KMS-11 (cell line): Measurements from ENCODE around the gene HSPH1.

ENCODE experiments used
- H2AFZ ChIP-seq: fragments of 200-600 bp; sonication (generic); 2 replicates; pipeline ENCODE4 v1.6.1; 2016; ENCODE audit warnings: antibody characterized with exemption, mixed run types, low read depth
- H3K27ac ChIP-seq: fragments of 200-600 bp; sonication (generic); 2 replicates; pipeline ENCODE4 v1.6.1; 2016; ENCODE audit warnings: mild to moderate bottlenecking, mixed run types
- H3K27me3 ChIP-seq: fragments of 200-600 bp; sonication (generic); 2 replicates; pipeline ENCODE4 v1.6.1; 2017; ENCODE audit warnings: mild to moderate bottlenecking, low read depth, mixed run types, moderate library complexity; ENCODE audit not compliant: insufficient read depth
- H3K36me3 ChIP-seq: fragments of 200-600 bp; sonication (generic); 2 replicates; pipeline ENCODE4 v1.6.1; 2017; ENCODE audit warnings: mild to moderate bottlenecking, mixed run types; ENCODE audit not compliant: insufficient read depth
- H3K4me1 ChIP-seq: fragments of 200-600 bp; sonication (generic); 2 replicates; pipeline ENCODE4 v1.6.1; 2016; ENCODE audit warnings: mild to moderate bottlenecking, low read depth, mixed run types; ENCODE audit not compliant: poor library complexity, severe bottlenecking
- H3K4me2 ChIP-seq: fragments of 200-600 bp; sonication (generic); 2 replicates; pipeline ENCODE4 v1.7.0; 2016; ENCODE audit warnings: mild to moderate bottlenecking, mixed run types
- H3K4me3 ChIP-seq: fragments of 200-600 bp; sonication (generic); IDR thresholded peaks from 2 replicates; pipeline ENCODE4 v1.6.1; 2017; ENCODE audit warnings: low read depth, low read length, mixed read lengths; ENCODE audit not compliant: insufficient read depth
- H3K79me2 ChIP-seq: fragments of 200-600 bp; sonication (generic); 2 replicates; pipeline ENCODE4 v1.6.1; 2016; ENCODE audit warnings: low read depth, mixed run types; ENCODE audit not compliant: insufficient read depth
- H3K9ac ChIP-seq: fragments of 200-600 bp; sonication (generic); 2 replicates; pipeline ENCODE4 v1.6.1; 2016; ENCODE audit warnings: mild to moderate bottlenecking, mixed run types
- H4K20me1 ChIP-seq: fragments of 200-600 bp; sonication (generic); 2 replicates; pipeline ENCODE4 v1.6.1; 2016; ENCODE audit warnings: mild to moderate bottlenecking, mixed run types; ENCODE audit not compliant: insufficient read depth
- CTCF ChIP-seq: fragments of 200-600 bp; sonication (generic); conservative IDR thresholded peaks from 2 replicates; pipeline ENCODE4 v1.6.1; 2017; ENCODE audit warnings: low read depth, mild to moderate bottlenecking, antibody characterized with exemption, low read length, moderate library complexity, mixed read lengths

HSPH1 gene

GRCh38 chr13:31199849-31200636, 38.3 kb upstream of the HSPH1 start, which contains the start of gene B3GLCT:
Gene B3GLCT, plus strand, starts transcription at chr13:31199975. Its CDS starts 110 bp downstream, at chr13:31200085.
- Histone ChIP-seq H3K4me3 (no peak within 1 kb of the TSS), H3K4me1 (peaks cover 6% of the 10 kb centered on the region), H2AFZ (peak within 1 kb of the TSS; percentile 67), H3K36me3 (no peaks in the 10 kb centered on the region), H4K20me1 (no peaks in the 10 kb centered on the region), H3K27ac (peak within 1 kb of the TSS; percentile 67), H3K79me2 (no peaks in the 10 kb centered on the region), H3K27me3 (no peaks in the 10 kb centered on the region), H3K4me2 (peak within 1 kb of the TSS; percentile 71), H3K9ac (peak within 1 kb of the TSS; percentile 60; the same call in 1 of the 2 replicates)
- 0 out of 2 replicates have a peak, but pooled peaks have one; percentile 26 for TF ChIP-seq CTCF

- Histone ChIP-seq H3K9ac (no peak overlapping the region), H3K79me2 (no peaks in the 10 kb centered on the region), H3K4me1 (peaks cover 6% of the 10 kb centered on the region), H2AFZ (peak overlapping the region; percentile 33; the same call in 1 of the 2 replicates), H3K4me3 (no peak overlapping the region), H3K36me3 (no peaks in the 10 kb centered on the region), H3K27me3 (no peaks in the 10 kb centered on the region), H3K27ac (no peak overlapping the region), H3K4me2 (peak overlapping the region; percentile 71; the same call in 1 of the 2 replicates), H4K20me1 (no peaks in the 10 kb centered on the region)
- peak; percentile 38; the same call in 1 of the 2 replicates for TF ChIP-seq CTCF
These were observed 37.8 kb upstream of the HSPH1 start for GRCh38 chr13:31199527-31199848.

- no peak overlapping the region for H2AFZ ChIP-seq
- H3K4me3 ChIP-seq: no peak overlapping the region
- no peak overlapping the region for H3K9ac ChIP-seq
- no peaks in the 10 kb centered on the region for H3K27me3 ChIP-seq
- no peak for TF ChIP-seq CTCF
- no peaks in the 10 kb centered on the region for H3K79me2 ChIP-seq
- no peaks in the 10 kb centered on the region for H4K20me1 ChIP-seq
- peaks cover 6% of the 10 kb centered on the region for H3K4me1 ChIP-seq
- no peak overlapping the region for H3K4me2 ChIP-seq
- H3K27ac ChIP-seq: no peak overlapping the region
- no peaks in the 10 kb centered on the region for H3K36me3 ChIP-seq
These were observed 36.8 kb upstream of the HSPH1 start for GRCh38 chr13:31198519-31198918.

- Histone ChIP-seq H3K9ac (no peak overlapping the region), H3K4me3 (no peak overlapping the region), H3K4me2 (no peak overlapping the region), H3K27ac (no peak overlapping the region), H2AFZ (no peak overlapping the region), H3K27me3 (no peaks in the 10 kb centered on the region), H3K79me2 (no peaks in the 10 kb centered on the region), H3K36me3 (no peaks in the 10 kb centered on the region), H3K4me1 (peaks cover 6% of the 10 kb centered on the region), H4K20me1 (no peaks in the 10 kb centered on the region)
- TF ChIP-seq CTCF: no peak
These were observed 35.3 kb upstream of the HSPH1 start for GRCh38 chr13:31196992-31197391.
